ENCODE data around the gene LLPH.
A peak's percentile ranks its signal among the peaks of the same experiment; 100 is the strongest.

LLPH gene

GRCh38 chr12:66156654-66157053, 26.1 kb upstream of the LLPH start:
- no peaks in the 10 kb centered on the region for H3K9me3 Mint-ChIP-seq
- no peak for DNase-seq
- peaks cover 39% of the 10 kb centered on the region for H3K36me3 Mint-ChIP-seq (ENCODE audit: low read depth)
- no peak overlapping the region for H3K4me3 Mint-ChIP-seq
- H3K27me3 Mint-ChIP-seq, result no peaks in the 10 kb centered on the region
- H3K4me1 Mint-ChIP-seq, result peaks cover 39% of the 10 kb centered on the region
- no peak overlapping the region for H3K27ac Mint-ChIP-seq
- ATAC-seq, result no peak

- peaks cover 41% of the 10 kb centered on the region for H3K4me1 Mint-ChIP-seq
- ATAC-seq (no peak), DNase-seq (no peak)
Measured at GRCh38 chr12:66154776-66155175, 24.2 kb upstream of the LLPH start.

DNA sequence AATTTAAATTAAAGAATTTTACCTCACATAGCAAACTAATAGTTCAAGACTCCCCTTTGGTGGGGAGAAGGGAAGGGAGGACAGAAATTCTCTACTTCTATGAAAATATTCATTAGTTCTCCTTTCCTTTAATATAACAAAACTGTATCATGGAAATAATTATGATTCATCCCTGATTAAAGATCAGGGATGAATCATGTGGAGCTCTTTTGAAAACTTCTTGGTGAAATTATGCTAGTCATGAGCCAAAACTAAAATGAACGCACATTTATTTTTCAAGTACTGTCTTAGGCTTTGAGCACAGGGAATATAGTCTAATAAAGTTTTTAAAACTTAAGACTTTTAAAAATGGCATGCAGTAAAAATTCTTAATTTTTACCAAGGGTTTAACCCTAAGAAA, 22.2 kb upstream of the LLPH start:
- no peak for DNase-seq
- Mint-ChIP-seq H3K4me3 (no peak overlapping the region), H3K27ac (no peak overlapping the region)

More at GRCh38 chr12:66154776-66155175, 24.2 kb upstream of the LLPH start:
- H3K36me3 Mint-ChIP-seq (ENCODE audit: low read depth), result peaks cover 31% of the 10 kb centered on the region
- H3K9me3 Mint-ChIP-seq, result no peaks in the 10 kb centered on the region
- no peaks in the 10 kb centered on the region for H3K27me3 Mint-ChIP-seq
- no peak overlapping the region for H3K4me3 Mint-ChIP-seq
- H3K27ac Mint-ChIP-seq, result no peak overlapping the region

GRCh38 chr12:66149702-66150398, 19.3 kb upstream of the LLPH start:
- Mint-ChIP-seq H3K4me3 (no peak overlapping the region), H3K27ac (no peak overlapping the region), H3K27me3 (no peaks in the 10 kb centered on the region), H3K4me1 (peaks cover 31% of the 10 kb centered on the region), H3K9me3 (no peaks in the 10 kb centered on the region), H3K36me3 (ENCODE audit: low read depth) (peaks cover 12% of the 10 kb centered on the region)
- DNase-seq, result no peak
- no peak for ATAC-seq

More for the DNA sequence above, 22.2 kb upstream of the LLPH start:
- Mint-ChIP-seq H3K27me3 (no peaks in the 10 kb centered on the region), H3K36me3 (ENCODE audit: low read depth) (peaks cover 20% of the 10 kb centered on the region), H3K9me3 (no peaks in the 10 kb centered on the region), H3K4me1 (peaks cover 32% of the 10 kb centered on the region)
- ATAC-seq, result no peak

DNA sequence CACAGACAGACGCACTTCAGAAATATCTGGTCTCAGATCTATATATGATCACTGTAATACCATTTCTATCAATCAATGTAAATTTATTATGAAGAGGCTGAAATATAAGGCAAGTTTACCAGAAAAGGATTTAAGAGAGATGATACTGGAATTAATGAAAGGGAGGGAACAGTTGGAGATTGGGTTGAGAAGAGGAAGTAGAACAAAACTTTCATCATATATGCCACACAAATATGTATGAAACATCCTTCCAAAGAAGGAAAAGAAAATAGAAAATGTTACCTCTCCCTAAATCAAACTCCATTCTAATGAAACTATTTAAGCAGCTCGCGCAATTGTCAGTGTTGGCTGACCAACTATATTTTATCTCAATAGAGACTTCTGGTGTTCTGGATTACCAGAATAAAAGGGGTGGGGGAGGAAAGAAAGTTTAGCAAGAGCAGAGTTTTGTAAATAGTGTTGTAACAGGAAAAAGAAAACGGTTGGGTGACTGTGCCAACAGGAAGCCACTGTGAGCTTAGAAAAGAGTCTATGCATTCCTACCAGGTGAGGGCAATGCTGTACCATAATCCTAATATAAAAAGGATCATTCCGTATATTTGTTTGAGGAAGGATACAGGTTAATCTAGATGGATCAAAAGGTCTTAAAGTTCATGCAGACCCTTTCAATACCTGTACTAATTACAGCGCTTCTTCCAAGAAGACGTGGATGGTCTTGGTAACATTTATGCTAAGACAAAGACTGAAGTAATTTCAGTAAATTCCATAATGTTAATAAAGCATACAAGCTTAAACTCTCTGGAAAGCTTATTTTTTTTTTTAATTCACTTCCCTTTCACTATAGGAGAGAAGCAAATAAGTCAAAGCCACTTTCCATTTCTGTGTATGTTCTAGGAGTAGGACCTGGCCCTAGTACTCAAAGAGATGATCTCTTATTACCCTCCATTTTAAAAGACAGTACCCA, 14.5 kb upstream of the LLPH start:
- H3K27ac Mint-ChIP-seq, result peak overlapping the region; percentile 35
- peaks cover 52% of the 10 kb centered on the region for H3K36me3 Mint-ChIP-seq (ENCODE audit: low read depth)
- peaks cover 17% of the 10 kb centered on the region for H3K4me1 Mint-ChIP-seq
- DNase-seq, result no peak
- H3K9me3 Mint-ChIP-seq, result peaks cover 17% of the 10 kb centered on the region
- no peak overlapping the region for H3K4me3 Mint-ChIP-seq
- ATAC-seq, result peak; percentile 52
- no peaks in the 10 kb centered on the region for H3K27me3 Mint-ChIP-seq

DNA sequence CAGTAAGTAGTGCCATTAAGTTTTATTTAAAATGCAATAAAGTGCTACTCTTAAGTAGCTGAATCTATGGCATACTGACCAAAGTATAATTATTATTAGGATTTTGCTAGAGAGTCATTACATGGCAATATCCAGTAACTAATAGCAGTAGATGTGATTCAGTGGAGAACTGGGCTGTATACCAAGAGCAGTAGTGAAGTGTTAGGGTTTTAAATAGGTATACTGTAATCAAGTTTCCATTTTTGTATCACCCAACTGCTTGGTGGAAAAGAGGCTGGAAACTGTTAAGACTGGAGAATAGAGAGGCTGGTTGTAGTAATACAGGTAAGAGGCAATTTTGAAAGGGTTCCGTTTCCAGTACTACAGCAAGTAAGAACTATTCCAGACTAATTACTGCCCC, 13.3 kb upstream of the LLPH start:
- Mint-ChIP-seq H3K9me3 (peaks cover 18% of the 10 kb centered on the region), H3K4me3 (no peak overlapping the region), H3K4me1 (peaks cover 14% of the 10 kb centered on the region), H3K27me3 (no peaks in the 10 kb centered on the region), H3K36me3 (ENCODE audit: low read depth) (peaks cover 59% of the 10 kb centered on the region), H3K27ac (no peak overlapping the region)
- ATAC-seq (no peak), DNase-seq (no peak)

DNA sequence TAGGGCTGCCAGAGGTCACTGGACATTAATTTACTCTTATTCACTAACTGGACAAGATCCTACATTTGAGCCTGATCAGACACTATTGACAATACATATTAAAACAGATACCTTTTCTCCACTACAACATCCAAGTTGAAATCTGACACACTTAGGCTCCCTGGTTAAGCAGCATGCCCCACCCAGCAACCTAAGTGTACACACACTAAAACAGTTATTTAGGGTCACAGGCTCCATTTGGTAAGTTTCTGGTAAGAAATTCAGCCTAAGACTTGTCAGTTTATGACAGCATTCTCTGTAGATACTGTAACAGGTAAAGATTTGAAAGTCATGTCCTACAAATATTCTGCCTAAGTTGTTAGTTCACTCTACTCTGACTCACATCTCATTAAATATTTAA, 12.3 kb upstream of the LLPH start:
- peaks cover 18% of the 10 kb centered on the region for H3K9me3 Mint-ChIP-seq

GRCh38 chr12:66141299-66141698, 10.7 kb upstream of the LLPH start:
- H3K9me3 Mint-ChIP-seq, result peaks cover 18% of the 10 kb centered on the region
- H3K4me1 Mint-ChIP-seq, result peaks cover 14% of the 10 kb centered on the region
- no peak overlapping the region for H3K4me3 Mint-ChIP-seq
- ATAC-seq (no peak), DNase-seq (no peak)
- peaks cover 66% of the 10 kb centered on the region for H3K36me3 Mint-ChIP-seq (ENCODE audit: low read depth)
- no peaks in the 10 kb centered on the region for H3K27me3 Mint-ChIP-seq
- H3K27ac Mint-ChIP-seq, result no peak overlapping the region

More for the DNA sequence above, 12.3 kb upstream of the LLPH start:
- peaks cover 14% of the 10 kb centered on the region for H3K4me1 Mint-ChIP-seq
- peaks cover 59% of the 10 kb centered on the region for H3K36me3 Mint-ChIP-seq (ENCODE audit: low read depth)
- ATAC-seq, result no peak
- DNase-seq, result no peak
- no peaks in the 10 kb centered on the region for H3K27me3 Mint-ChIP-seq
- H3K4me3 Mint-ChIP-seq, result no peak overlapping the region
- H3K27ac Mint-ChIP-seq, result no peak overlapping the region

- ATAC-seq (no peak), DNase-seq (no peak)
- Mint-ChIP-seq H3K36me3 (ENCODE audit: low read depth) (peaks cover 66% of the 10 kb centered on the region), H3K4me3 (no peak overlapping the region), H3K4me1 (peaks cover 9% of the 10 kb centered on the region), H3K27ac (no peak overlapping the region), H3K27me3 (no peaks in the 10 kb centered on the region), H3K9me3 (peaks cover 18% of the 10 kb centered on the region)
Measured at GRCh38 chr12:66140731-66141130, 10.2 kb upstream of the LLPH start.

DNA sequence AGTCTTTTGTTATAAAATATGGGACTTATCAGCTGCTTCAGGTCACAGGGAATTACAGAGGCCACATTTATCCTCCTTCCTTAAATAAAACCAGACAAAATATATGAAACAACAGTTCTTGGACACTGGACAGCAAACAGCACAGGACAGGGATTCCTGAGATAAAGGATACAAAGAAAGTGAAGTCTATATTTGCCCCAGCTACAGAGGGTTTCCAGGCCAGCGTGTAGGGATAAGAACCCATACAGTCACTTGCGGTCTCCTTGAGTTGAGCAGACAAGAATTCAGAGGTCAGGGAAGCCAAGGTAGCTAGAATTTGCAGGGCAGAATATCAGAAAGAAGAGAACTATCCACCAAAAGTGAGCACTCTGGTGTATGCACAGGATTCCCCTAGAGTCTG, 8.8 kb upstream of the LLPH start:
- H3K9me3 Mint-ChIP-seq, result peaks cover 18% of the 10 kb centered on the region
- H3K4me3 Mint-ChIP-seq, result no peak overlapping the region
- H3K36me3 Mint-ChIP-seq (ENCODE audit: low read depth), result peaks cover 61% of the 10 kb centered on the region
- no peak overlapping the region for H3K27ac Mint-ChIP-seq
- H3K27me3 Mint-ChIP-seq, result no peaks in the 10 kb centered on the region
- DNase-seq (no peak), ATAC-seq (no peak)
- no peaks in the 10 kb centered on the region for H3K4me1 Mint-ChIP-seq

GRCh38 chr12:66137937-66138336, 7.4 kb upstream of the LLPH start:
- Mint-ChIP-seq H3K27ac (no peak overlapping the region), H3K4me1 (no peaks in the 10 kb centered on the region), H3K36me3 (ENCODE audit: low read depth) (peaks cover 51% of the 10 kb centered on the region), H3K9me3 (peaks cover 18% of the 10 kb centered on the region), H3K27me3 (no peaks in the 10 kb centered on the region), H3K4me3 (no peak overlapping the region)
- ATAC-seq, result no peak
- no peak for DNase-seq

- ATAC-seq, result no peak
- Mint-ChIP-seq H3K4me3 (peak overlapping the region; percentile 96), H3K36me3 (ENCODE audit: low read depth) (peaks cover 36% of the 10 kb centered on the region), H3K27me3 (no peaks in the 10 kb centered on the region), H3K4me1 (peaks cover 44% of the 10 kb centered on the region), H3K9me3 (no peaks in the 10 kb centered on the region), H3K27ac (no peak overlapping the region)
- no peak for DNase-seq
Measured at GRCh38 chr12:66132408-66132807, 1.9 kb upstream of the LLPH start.

- H3K9me3 Mint-ChIP-seq, result no peaks in the 10 kb centered on the region
- H3K27ac Mint-ChIP-seq, result peak overlapping the region; percentile 96
- no peak for DNase-seq
- no peaks in the 10 kb centered on the region for H3K27me3 Mint-ChIP-seq
- H3K36me3 Mint-ChIP-seq (ENCODE audit: low read depth), result peaks cover 41% of the 10 kb centered on the region
- H3K4me1 Mint-ChIP-seq, result peaks cover 53% of the 10 kb centered on the region
- H3K4me3 Mint-ChIP-seq, result peak overlapping the region; percentile 96
- ATAC-seq, result peak; percentile 69
Measured at GRCh38 chr12:66131067-66131688, 628 bp upstream of the LLPH start.

GRCh38 chr12:66129934-66130266, 650 bp downstream of the LLPH start:
- no peak for ATAC-seq
- H3K4me3 Mint-ChIP-seq, result peak overlapping the region; percentile 96
- peaks cover 48% of the 10 kb centered on the region for H3K36me3 Mint-ChIP-seq (ENCODE audit: low read depth)
- no peaks in the 10 kb centered on the region for H3K9me3 Mint-ChIP-seq
- no peaks in the 10 kb centered on the region for H3K27me3 Mint-ChIP-seq
- no peak for DNase-seq
- H3K4me1 Mint-ChIP-seq, result peaks cover 56% of the 10 kb centered on the region
- H3K27ac Mint-ChIP-seq, result peak overlapping the region; percentile 96

GRCh38 chr12:66127650-66128049, 2.9 kb downstream of the LLPH start:
- H3K27me3 Mint-ChIP-seq, result no peaks in the 10 kb centered on the region
- H3K27ac Mint-ChIP-seq, result no peak overlapping the region
- DNase-seq (no peak), ATAC-seq (no peak)
- no peaks in the 10 kb centered on the region for H3K9me3 Mint-ChIP-seq
- peaks cover 56% of the 10 kb centered on the region for H3K4me1 Mint-ChIP-seq
- H3K36me3 Mint-ChIP-seq (ENCODE audit: low read depth), result peaks cover 64% of the 10 kb centered on the region
- H3K4me3 Mint-ChIP-seq, result no peak overlapping the region

All from activated naive CD8-positive, alpha-beta T cell treated with anti-CD3 and anti-CD28 coated beads, Interleukin-2, amount 50 U/mL, for 24 hours (primary cell).